Stimulated activated naive CD8-positive, alpha-beta T cell treated with anti-CD3 and anti-CD28 coated beads, Interleukin-15, Interleukin-2, amounts not matched to agents 100 U/mL and 50 U/mL, for 24 hours (primary cell): ENCODE measurements around the gene GAGE10.
A peak's percentile ranks its signal among the peaks of the same experiment; 100 is the strongest.

Experiments
- ATAC-seq: fragments of 150-1000 bp; cut with Tn5 transposase; one replicate; pipeline ENCODE4 v1.10.0; 2021
- DNase-seq: peaks from one replicate; pipeline ENCODE4 v3.0.0; 2021

The GAGE10 gene, protein sequence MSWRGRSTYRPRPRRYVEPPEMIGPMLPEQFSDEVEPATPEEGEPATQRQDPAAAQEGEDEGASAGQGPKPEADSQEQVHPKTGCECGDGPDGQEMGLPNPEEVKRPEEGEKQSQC

DNA sequence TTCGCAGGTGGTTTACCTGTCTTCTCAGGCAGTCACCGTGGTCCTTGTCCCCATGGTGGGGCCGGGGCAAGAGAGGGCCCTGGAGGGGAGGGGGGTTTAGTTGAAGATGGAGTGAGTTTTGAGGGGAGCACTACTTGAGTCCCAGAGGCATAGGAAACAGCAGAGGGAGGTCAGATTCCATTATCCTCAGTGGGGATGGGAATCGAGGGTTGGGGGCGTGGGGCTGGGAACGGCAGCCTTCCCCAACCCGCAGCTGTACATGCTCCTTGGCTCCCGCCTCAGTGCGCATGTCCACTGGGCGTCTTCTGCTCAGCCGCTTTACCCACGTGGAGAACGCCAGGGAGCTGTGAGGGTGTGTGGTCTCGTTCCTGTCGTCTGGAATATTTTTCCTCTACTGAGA, at the start of gene GAGE10:
GAGE10 (plus strand) TSS at position 301 of the 400 bp plus-strand sequence. CDS start 1,214 bp downstream, outside the sequence.
- ATAC-seq: no peak
- DNase-seq: no peak

DNA sequence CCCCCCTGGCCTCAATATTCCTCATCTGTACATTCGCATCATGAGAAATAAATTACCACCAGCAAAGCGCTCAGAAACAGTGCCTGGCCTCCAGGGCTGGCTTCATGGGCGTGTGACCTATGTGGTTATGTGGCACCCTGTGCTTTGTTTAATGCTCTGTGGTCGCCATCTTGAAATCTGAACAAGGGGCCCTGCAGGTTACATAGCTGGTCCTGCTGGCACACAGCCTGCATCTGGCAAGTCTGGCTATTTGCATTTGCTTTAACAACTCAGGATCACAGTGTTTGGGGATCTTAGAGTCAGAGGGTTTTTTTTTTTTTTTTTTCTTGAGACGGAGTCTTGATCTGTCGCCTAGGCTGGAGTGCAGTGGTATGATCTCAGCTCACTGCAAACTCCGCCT, 48.8 kb upstream of the GAGE10 start:
- ATAC-seq: no peak

DNA sequence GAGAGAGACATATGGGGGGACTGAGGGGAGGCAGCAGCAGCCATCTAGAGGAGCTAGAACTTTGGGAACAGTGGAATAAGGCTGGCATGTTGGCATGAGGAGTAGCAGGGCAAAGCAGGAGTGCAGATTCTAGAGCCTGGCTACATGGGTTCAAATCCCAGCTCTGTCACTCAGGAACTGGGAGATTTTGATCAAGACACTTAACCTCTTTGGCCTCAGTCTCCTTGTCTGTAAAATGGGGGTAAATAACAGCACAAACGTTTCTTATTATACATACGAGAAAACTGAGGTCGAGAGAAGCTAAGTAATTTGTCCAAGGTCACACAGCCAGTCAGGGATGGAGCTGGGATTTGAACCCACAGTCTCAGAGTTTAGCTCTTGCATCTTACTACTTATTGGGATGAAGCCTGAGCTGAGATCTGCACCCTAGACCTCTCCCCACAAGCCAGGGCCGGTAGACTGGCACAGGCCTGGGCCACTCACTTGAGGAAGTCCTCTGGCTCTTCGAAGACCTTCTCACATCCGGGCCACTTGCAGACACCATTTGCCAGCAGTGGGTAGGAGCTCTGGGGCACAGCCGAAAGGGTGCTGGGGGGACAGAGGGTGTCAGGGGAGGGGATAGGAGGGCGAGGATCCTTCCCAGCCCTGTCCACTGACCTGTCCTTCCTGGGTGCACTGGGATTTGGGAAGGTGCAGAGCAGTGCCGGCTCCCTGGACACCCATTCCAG, 47.0 kb upstream of the GAGE10 start:
- ATAC-seq: no peak
- no peak for DNase-seq

More for the DNA sequence above, 48.8 kb upstream of the GAGE10 start:
- no peak for DNase-seq

DNA sequence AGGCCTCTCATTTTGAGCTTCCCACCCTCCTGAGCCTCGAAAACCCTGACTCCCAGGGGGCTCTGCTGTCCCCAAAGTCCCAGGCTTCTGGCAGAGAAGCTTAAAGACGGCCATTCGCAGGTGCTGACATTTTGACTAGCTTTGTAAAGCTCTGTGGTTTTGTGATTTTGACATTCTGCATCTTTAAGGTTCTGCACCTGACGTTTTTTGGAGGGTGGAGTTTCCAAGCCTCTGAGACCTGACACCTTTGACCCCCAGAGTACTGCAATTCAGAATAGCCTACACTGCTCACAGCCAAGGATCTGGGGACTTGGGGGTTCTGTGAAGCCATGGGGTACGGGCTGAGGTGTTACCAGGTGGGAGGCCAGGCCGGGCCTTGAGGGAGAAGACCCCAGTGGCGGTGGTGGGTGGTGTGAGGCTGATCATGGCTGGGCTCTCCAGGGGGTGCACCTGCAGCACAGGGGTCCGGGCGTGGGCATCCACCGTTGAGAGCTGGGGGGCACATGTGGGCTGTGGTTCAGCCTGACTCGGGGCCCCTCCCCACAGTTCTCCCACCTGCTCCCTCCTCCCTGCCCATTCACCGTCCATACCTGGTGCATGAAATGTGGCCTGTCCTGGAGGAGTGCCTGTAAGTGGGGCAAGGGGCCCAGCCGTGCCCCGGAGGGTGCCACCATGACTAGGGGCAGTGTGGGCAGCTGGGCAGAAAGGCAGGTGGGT, 46.2 kb upstream of the GAGE10 start:
- peak; percentile 44 for ATAC-seq

DNA sequence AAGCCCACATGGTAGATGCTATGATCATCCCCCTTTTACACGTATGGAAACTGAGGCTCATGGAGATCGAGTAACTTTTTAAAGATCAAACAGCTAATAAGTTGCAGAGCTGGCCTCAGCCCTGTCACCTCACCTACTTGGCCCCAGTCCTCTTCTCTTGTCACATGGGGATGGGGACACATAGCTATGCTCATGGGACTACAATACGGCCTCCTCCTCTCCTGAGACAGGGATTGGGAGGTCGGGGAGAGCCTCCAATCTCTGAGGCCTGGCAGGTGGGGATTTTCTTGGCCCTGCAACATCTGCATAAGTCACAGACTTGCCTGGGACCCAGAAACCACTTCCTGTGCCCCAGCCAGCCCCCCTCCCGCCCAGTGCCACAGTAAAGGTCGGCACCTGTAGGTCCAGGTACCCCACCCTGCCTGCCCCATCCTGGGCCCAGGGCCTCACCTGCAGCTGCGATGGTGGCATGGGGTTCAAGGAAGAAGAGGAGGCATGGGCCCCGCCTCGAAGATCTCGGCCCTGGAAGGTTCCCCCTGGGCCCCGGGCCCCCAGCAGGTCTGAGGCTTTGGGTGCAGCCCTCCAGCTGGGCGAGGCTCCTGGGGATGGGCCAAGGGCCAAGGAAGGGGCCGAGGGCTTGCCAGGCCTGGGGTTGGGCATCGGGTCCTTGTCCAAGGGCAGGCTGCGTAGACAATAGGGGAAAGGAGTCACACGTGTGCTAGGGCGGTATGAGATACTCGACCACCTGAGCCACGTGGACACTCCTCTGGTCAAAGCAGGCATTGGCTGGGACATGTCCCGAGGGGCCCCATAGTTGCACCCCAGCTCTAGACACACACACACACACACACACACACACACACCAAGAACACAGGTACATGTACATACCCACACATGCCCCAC, 45.3 kb upstream of the GAGE10 start:
- DNase-seq (peak; percentile 31), ATAC-seq (peak; percentile 19)

More for the DNA sequence above, 46.2 kb upstream of the GAGE10 start:
- no peak for DNase-seq

DNA sequence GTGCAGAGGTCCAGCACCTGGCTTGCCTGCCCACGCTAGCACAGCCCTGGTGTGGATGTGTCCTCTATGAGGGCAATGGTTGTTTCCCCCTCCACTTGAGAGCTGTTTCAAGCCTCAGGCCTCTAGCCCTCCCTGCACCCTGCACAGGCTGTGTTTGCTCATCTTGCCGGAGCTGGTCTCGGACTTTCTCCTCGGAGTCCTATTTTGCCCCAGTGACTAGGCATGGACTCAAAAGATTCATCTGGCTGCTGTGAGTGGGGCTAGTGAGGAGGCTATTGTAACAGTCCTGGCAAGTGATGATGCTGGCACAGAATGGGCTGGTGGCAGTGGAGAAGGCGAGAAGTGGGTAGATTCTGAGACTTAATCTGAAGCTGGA, 44.7 kb upstream of the GAGE10 start:
- ATAC-seq (no peak), DNase-seq (no peak)

DNA sequence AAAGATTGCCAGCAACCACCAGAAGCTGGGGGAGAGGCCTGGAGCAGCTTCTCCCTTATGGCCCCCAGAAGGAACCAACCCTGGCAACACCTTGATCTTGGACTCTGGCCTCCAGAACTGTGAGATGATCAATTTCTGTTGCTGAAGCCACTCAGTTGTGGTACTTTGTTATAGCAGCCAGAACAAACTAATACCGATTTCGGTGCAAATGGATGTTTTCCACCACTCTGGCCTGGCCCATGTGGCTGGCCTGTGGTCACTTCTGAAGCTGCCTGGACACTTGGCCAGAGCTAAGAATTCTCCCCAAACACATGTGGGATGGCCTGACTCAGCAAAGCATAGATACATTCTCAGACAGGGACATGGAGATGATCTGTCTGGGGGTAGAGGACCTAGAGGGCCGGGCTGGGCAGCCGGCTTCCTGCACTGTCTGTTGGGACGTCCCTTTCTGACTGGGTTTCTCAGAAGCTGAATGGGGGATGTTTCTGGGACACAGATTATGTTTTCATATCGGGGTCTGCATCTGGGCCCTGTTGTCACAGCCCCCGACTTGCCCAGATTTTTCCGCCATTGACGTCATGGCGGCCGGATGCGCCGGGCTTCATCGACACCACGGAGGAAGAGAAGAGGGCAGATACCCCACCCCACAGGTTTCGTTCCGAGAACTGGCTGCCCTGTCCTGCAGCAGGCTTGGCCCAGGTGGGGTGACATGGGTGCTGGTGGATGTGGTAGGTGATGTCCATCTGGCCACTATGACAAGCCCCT, 43.0 kb upstream of the GAGE10 start:
- DNase-seq: no peak
- no peak for ATAC-seq

DNA sequence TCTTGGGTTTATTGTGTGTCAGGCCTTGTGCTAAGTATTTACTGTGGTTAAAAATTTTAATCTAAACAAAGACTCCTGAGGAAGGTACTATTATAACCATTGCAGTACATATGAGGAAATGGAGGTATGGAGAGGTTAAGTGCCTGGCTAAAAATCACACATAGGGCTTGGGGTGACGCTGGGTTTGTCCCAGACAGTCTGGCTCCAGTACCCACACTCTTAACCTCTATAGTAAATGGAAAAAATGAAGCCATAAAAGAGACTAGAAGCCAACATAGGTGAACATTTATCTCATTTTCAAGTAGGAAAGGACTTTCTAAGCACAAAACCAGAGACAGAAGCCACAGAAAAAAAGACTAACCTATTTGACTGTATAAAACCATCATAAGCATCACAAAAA, 40.8 kb upstream of the GAGE10 start:
- ATAC-seq (peak; percentile 79), DNase-seq (no peak)

DNA sequence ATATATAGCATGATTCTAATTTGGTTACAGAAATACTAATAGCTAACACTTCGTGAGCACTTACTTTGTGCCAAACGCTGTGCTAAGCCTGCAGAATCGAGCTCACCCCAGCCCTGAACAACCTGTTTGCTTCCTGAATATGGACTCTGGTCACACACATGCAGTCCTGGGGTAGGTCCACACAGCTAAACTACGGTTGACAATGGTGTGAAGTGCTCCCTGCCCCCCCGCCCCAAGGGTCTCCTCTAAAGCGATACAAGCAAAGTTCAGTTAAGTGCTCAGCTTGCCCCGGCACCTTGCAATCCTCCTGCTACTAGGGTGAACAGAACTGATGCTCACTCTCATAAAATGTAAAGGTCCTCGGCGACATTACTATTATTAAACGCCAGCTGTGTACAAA, 39.8 kb upstream of the GAGE10 start:
- ATAC-seq (no peak), DNase-seq (no peak)

DNA sequence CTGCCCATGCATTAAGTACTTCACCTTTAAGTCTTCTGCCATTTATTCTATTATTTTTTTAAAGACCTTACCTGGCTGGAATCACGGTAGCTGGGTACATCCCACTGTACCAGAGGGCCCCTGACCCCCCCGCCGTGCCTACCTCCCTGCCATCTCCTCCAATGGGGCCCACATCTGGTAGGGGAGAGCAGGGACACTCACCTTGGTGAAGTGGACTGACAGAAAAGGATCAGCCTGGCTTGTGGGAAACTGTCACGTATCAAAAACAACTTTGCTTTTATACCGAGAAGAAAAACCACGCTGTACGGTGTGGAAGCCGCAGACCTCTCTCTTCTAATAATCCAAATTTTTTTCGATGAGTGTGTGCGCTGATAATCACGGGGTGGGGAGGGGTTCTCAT, 39.0 kb upstream of the GAGE10 start, which contains the start of gene FOXP3:
FOXP3 (minus strand) TSS at position 251 of the 400 bp plus-strand sequence. CDS start 6,205 bp downstream, outside the sequence.
- no peak for ATAC-seq
- DNase-seq: no peak

DNA sequence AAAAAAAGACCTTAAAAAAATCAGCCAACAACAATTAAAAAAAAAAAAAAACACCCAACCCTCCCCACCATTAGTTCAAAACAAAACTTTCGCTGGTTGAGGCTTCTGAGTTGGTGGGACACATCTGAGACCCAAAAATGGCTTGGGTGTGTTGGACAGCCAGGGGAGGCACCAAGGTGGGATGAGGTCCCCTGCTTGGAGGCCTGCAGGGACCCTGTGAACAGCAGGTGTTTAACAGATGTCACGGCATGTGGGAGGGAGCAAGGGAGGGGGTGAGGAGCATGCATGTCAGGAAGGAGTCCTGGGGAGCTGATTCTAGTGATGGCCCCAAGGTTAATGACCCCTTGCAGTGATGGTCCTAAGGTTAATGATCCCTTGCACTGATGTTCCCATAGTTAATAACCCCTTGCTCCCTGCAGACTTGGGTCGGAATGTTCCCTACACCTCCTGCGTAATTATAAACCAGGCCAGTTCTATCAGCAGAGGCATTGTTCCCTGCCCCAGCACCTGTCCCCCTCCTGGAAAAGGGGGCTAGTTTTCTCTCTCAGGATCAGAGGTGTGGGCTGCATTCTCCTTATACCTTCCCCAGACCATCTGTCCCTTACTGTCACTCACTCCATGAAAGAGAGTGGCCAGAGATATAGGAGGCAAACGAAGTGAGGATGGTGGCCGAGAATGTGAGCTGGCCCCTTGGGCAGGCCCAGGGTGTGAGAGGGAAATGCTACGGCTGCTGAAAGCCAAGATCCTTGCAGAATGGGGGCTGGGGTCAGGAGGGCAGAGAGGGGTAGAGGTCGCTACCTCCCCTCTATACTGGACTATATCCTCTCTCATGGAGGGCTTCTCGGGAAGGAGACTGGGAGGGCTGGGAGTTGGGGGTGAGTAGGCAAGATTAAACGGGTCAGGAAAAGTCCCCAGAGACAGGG, 36.7 kb upstream of the GAGE10 start:
- no peak for ATAC-seq
- DNase-seq: no peak

DNA sequence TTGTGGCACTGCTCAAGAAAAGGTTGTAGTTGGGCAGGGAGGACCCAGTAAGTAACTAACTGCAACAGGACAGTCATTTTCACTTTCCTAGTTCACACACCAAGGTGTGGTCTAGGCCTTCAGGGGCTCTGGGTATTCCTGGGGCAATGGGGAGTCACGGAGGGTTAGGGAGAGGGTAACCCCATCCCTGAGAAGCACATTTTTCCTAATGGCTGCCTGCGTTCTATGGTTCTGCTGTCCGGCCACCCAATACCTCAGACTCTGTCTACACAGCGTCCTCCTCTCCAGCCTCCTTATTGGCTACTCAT, 34.8 kb upstream of the GAGE10 start:
- ATAC-seq (no peak), DNase-seq (no peak)

DNA sequence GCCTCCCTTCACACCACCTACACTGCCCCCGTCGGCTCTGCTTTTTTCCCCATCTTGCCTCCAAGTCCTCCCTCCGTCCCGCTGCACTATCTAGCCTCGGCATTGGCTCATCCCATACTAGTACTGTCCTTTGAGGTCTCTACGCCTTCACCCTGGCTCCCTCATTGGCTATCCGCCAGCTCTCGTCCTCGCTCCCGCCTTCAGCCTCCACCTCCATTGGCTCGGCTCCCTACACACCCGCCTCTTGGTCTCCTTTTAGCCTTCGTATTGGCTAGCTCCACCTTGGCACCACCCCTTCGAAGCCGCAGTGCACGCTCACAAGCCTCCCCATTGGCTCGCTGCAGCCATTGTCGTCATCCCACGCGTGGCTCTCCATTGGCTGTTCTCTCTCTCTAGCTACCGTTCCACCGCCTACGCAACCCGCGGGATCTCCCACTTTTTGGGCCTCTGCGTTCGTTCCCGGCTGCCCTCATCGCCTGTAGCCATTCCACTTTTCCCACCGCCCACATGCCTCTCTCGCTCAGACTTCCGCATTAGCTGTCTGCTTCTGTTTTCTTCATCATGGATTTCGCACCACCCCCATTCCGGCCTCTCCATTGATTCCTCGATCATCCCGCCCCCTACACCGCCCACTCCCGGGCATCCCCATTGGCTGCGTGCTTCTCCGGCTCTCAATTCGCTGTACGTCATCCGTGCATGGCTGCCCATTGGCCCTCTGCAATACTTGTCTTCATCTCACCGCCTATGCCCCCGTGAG, 34.3 kb upstream of the GAGE10 start:
- DNase-seq: peak; percentile 92
- ATAC-seq: peak; percentile 84

DNA sequence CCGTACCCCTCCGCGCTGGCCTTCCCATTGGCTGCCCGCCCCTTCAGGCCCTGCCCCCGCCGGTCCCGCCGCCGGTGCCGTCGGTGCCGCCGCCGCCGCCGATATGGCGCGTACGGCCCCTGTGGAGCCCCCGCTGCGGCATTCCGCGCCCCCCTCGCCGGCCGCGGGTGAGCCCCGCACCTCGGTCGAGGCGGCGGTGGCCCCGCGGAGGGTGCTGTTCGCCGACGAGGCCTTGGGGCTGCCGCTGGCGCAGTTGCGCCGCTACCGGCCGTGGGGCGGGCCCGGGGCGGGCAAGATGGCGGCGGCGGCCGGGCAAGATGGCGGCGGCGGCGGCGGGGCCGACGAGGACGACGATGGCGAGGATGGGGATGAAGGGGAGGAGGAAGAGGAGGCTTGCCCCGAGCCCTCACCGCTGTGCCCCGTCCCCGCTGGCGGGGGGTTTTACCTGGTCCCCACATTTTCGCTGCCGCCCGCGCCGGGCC, 33.6 kb upstream of the GAGE10 start, which contains the start of gene PPP1R3F:
PPP1R3F (plus strand) TSS at position 27 of the 482 bp plus-strand sequence; CDS start at position 104, 77 bp downstream.
- peak; percentile 1 for ATAC-seq
- DNase-seq: peak; percentile 51

DNA sequence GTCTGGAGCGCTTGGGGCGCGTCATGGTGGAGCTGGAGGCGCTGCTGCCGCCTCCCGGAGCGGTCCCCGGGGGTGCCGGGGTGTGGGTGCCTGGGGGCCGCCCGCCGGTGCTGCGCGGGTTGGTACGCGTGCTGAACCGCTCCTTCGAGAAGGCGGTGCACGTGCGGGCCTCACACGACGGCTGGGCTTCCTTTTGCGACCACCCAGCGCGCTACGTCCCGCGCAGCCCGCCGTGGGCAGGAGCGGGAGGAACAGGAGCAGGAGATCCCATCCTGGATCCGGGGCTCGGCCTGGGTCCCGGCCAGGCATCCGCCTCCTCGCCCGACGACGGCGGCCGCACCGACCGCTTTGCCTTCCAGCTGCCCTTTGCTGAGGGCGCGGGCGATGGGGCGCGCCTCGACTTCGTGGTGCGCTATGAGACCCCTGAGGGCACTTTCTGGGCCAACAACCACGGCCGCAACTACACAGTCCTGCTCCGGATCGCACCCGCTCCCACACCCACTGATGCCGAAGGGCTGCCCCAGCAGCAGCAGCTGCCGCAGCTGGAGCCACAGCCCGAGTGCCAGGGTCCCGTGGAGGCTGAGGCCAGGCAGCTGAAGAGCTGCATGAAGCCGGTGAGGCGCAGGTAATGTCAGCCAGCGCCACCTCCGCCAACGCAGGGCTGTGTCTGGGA, 33.1 kb upstream of the GAGE10 start:
- no peak for ATAC-seq

DNA sequence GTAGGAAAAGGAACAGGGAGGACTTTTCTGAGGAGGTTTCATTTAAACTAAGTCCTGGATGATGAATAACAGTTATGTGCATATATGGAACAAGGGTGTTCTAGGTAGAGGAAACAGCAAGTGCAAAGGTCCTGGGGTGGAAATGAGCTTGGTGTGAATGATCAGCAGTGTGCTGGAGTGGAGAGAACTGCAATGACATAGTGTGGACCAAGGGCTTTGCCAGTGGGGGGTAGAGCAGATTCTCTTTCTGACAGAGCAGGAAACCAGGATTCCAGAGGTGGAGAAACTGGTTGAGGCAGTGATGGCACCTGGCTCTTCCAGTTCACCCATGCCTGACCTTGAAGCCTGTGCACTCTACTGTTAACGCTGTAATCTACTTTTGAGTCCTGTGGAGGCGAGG, 32.1 kb upstream of the GAGE10 start:
- DNase-seq (no peak), ATAC-seq (no peak)

More for the DNA sequence above, 33.1 kb upstream of the GAGE10 start:
- peak; percentile 7 for DNase-seq

DNA sequence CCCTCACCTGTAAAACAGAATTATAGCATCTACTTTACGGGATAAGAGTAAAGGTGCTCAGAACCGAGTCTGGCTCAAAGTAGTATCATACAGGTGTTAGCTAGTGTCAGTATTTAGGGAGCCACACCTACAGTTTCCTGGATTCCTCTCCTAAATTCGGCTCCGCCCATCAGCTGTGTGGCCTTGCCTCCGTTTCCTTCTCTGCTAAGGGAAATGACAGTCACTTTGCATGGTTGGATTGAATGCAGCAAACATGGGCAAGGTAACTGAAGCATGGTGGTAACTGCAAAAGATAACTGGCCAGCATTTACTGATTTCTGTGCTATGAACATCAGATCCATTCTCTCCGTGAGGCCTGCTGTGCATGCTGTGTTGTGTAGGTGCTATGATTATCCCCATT, 31.0 kb upstream of the GAGE10 start:
- no peak for ATAC-seq
- no peak for DNase-seq

DNA sequence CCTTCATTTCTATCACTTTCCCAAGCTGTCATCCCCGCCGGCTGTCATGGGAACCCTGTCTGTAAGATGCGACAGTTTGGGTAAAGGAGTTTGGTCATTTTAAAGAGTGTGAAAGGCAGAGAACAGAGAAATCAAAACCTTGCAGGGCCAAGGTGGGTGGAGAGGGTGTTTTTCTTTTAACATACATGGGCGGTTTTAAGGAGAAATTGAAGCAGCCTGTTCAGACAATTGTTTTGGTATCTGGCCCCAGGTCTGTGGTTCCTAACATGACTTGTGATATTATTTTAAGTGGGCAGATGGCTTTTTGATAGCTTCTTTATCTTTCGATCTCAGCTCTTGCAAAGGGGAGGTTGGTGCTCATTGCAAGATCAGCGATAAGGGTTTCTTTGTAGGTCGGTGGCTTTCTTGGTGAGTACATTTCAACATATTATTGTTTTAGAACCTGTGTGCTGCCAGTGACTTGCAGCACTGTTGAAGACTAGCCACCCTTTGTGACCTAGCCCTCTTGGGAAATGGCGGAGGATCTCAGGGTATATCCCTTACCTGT, 30.2 kb upstream of the GAGE10 start:
- ATAC-seq (peak; percentile 4), DNase-seq (peak; percentile 37)

DNA sequence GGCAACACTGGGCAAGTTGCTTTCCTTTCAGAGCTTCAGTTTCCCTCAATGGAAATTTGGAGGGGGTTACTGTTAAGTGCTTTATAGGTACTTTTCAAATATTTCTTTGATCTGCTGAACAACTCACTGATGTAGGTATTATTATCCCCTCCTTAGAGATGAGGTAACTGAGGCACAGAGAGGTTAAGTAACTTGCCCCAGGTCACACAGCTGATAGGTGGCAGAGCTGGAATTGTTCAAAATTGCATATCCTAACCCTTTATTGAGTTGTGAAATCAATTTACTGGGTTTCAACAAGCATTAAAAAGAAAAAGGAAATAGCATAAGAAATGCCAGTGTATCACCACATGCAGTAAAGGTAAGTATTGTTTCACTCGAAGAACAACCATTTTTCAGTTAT, 27.2 kb upstream of the GAGE10 start:
- DNase-seq (no peak), ATAC-seq (no peak)
